Hematopoietic multipotent progenitor cell treated with erythropoietin and hydrocortisone succinate and interleukin-3 and kit ligand, for 4 days (in vitro differentiated cells): ENCODE measurements around the gene FAM234A.

Experiments used
- DNase-seq: peaks from one replicate; pipeline ENCODE4 v3.0.0-alpha.2; 2015

Gene FAM234A

DNA sequence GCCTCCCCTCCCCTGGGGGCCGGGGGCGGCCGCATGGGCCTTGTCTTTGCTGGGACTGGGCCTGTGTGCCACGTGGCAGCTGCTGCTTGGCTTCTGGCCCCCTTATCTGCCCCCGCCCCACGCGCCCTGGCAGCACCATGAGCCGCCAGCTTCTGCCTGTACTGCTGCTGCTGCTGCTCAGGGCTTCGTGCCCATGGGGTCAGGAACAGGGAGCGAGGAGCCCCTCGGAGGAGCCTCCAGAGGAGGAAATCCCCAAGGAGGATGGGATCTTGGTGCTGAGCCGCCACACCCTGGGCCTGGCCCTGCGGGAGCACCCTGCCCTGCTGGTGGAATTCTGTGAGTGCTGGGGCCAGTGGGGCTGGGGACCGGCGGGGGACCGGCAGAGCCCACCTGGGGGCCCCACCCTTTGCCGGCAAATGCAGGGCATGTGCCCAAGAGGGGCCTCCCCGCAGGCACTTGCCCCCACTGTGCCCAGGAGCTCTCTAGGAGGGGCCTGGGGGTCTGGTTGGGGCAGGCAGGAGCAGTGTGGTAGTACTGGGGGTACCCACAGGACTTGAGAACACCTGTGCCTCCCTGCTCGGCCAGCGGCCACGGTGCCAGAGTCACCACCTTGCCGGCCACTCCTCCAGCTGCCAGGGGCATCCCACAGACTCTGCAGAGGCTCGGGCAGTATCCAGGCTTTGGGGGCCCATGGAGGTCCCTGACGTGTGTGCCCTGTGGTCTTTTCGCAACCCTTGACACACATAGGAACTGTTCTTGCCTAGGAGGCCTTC, 48.6 kb downstream of the FAM234A start, which contains the start of gene PDIA2:
TSS of gene PDIA2 (plus strand) at position 132 of the 773 bp plus-strand sequence. CDS start at position 138, 6 bp downstream.
- peak; percentile 56 for DNase-seq

- no peak for DNase-seq
These were observed 49.8 kb downstream of the FAM234A start for GRCh38 chr16:284204-285120.

DNA sequence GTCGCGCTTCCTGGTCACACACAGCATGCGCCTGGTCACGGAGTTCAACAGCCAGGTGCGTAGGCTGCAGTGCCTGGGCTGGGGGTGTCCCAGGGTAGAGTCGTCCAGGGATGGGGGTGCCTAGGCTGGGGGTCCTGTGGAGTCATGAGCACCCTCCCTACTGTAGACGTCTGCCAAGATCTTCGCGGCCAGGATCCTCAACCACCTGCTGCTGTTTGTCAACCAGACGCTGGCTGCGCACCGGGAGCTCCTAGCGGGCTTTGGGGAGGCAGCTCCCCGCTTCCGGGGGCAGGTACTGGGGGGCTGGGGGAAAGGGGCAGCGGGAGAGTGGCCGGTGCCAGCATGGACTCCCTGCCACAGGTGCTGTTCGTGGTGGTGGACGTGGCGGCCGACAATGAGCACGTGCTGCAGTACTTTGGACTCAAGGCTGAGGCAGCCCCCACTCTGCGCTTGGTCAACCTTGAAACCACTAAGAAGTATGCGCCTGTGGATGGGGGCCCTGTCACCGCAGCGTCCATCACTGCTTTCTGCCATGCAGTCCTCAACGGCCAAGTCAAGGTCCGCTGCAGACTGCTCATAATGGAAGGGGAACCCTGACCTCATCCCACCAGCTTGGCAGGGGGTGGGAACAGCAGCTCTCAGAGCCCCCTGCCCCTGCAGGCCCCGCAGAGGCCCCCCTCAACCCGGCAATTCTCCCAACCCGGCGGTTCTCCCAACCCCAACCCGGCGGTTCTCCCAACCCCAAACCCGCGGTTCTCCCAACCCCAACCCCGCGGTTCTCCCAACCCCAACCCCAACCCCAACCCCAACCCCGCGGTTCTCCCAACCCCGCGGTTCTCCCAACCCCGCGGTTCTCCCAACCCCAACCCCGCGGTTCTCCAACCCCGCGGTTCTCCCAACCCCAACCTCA, 50.8 kb downstream of the FAM234A start:
- no peak for DNase-seq

- DNase-seq = no peak
These were observed 52.1 kb downstream of the FAM234A start for GRCh38 chr16:286491-287297.

DNA sequence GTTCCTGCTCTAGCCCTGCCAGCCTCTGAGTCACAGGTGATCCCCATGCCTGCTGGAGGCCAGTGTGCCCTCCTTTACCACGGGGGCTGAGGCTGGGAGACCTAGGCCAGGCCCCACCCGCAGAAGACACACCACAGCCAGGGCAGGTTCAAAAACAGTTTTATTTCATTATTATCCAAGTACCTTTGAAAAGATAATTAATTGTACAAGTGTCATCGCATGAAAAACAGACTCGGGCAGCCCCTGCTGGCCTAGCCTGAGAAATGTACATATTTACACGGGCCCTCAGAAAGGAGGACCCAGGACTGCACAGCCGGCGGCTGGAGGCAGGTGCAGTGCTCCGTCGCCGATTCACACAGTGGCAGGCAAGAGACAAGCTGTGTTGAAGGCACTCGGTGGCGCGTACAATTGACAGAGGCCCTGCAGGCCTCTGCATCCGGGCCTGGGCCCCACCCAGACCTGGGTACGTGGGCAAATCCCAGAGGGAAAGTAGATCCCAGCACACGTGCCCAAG, 52.7 kb downstream of the FAM234A start:
- DNase-seq = no peak

DNA sequence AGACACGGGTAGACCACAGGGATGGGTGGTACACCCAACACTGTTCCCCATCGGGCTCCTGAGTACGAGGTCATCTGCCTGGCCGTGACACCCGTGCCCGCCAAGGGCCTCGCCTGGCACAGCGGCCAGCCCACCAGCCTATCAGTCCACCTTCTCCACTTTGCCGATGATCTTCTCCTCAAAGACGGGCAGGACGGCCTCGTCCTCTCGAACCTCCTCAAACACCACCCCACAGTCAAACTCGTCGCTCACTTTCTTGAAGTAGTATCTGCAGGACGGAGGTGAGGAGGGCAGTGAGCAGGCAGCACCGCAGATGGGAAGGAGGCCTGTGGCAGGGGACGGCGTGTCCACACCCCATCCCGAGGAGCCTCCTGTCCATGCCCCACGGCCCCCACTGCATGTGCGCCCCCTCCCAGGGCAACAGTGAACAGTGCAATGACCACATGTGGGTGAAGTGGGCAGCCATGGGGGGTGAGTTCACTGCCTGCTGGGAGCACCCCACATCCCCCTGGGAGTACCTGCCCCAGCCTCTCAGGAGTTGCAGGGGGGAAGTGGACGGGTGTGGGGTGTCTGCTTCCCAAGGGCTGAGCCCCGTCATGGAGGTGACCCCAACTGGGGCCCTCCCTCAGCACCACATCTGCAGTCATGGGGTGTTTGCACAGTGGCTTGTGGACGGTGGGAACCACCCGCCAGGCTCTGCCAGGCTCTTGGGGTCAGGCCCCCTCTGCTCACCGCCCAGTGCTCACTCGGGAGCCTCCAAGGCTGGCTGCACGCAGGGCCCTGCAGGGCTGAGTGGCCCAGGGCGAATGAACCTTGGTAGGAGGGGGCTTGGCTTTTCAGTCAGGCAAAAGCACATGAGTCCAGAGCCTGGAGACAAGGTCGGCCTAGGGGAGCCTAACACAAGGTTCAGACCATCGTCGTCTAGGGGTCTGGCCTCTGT, 53.6 kb downstream of the FAM234A start:
- DNase-seq = no peak

DNA sequence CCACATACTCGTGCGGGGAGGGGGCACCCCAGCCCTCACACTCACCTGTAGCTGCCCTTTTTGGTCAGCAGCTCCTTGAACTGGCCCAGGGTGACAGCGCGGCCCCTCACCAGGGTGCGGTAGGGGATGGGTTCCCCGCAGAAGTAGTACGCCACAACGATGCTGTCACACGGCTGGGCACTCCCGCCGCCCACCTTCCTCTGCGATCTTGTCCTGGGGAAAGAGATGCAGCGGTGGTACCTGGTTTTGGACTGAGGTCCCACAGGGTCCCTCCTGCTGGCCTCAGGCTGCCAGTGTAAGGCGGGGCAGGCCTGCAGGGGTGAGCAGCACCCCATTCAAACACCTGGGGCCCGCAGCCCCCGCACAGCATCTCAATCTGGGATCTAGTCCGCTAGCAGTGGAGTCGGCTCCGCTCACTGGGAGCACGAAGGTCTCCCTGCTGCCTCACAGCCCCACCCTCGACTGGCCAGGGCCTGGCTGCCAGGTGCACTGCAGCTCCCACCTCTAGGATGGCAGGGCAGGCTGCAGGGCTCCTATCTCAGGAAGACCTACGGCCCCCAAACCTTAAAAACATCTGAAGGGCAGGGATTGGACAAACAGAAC, 54.9 kb downstream of the FAM234A start:
- DNase-seq = no peak

DNA sequence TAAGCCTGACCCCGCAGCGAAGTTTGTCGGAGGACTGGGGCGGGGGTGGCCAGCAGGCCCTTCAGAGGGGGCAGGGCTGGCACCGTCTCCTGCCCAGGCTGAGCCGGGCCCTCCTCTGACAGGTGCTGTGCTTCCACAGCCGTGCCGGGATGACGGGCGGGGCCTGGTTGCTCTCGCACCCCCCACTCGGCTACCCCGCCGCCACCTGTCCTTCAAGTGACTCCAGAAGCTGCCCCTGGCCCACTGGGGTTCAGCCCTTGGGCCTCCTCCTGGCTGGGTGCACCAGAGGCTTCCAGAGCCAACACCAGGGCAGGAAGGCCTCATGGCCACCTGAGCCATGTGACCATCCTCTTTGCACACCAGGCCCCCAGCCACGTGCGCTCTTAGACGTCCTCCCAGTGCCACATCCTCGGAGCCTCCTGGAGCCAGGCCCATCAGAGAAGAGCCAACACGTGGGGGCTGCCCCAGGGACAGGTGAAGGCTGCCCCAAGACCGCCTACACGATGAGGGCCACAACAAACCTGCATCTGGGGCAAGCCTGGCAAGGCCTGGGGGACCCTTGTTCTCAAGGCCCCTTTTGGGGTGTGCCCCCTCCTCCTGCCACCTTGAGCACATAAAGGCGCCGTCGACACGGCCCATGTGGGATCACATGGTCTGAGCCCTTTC, 55.5 kb downstream of the FAM234A start:
- no peak for DNase-seq

GRCh38 chr16:290681-291405, 56.2 kb downstream of the FAM234A start:
- DNase-seq = no peak

GRCh38 chr16:291539-291938, 56.9 kb downstream of the FAM234A start:
- no peak for DNase-seq

GRCh38 chr16:293043-293775, 58.6 kb downstream of the FAM234A start:
- no peak for DNase-seq

DNA sequence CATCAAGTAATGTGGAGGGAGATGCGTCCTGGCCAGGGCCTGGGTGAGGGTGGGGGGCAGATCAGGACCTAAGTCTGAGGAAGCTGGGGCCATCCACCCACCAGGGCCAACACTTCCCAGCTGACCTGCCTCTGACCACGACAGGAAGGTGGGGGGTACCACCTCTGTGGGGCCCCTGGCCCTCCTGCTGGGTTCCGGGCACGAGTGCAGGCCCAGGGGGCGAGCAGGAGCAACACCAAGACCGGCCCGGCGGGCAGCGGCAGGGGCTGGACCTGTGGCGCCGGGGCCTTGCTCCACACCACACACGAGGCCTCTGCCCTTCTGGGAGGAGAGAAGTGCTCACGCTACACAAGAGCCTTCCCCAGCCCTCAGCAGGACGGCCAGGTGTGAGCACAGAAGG, 61.7 kb downstream of the FAM234A start:
- DNase-seq = no peak

- no peak for DNase-seq
These were observed 62.3 kb downstream of the FAM234A start for GRCh38 chr16:296806-297510.

- no peak for DNase-seq
These were observed 63.2 kb downstream of the FAM234A start for GRCh38 chr16:297832-298231.

- DNase-seq = no peak
These were observed 66.6 kb downstream of the FAM234A start for GRCh38 chr16:301235-301634.

DNA sequence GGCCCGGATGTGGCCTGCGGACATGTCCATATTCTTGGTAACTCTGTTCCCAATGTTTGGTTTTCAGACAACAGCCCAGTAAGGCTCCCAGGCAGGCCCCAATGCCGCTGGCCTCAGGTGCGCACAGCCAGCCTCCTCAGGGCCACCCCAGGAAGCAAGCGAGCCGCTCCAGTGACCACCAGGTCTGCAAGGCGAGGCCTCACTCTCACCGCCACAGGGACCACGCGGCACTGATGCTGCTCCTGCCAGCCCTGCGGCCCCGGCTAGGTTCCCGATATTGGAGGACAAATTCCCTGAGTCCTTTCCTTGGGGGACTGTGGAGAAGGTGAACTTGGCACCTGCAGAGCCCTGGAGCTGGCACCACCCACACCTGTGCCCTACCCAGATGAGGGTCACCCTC, 67.3 kb downstream of the FAM234A start:
- DNase-seq = no peak

GRCh38 chr16:303760-304505, 69.3 kb downstream of the FAM234A start:
- DNase-seq = peak; percentile 81
